ENCODE data around the gene PLPPR3.

- TF ChIP-seq TAF1 (IDR thresholded peaks at IDR 0.05; ENCODE audit: borderline replicate concordance, insufficient read depth, low read length) (no peak), POLR2AphosphoS5 (IDR thresholded peaks at IDR 0.05; ENCODE audit: low read depth, low read length) (no peak), FOXP2 (optimal IDR thresholded peaks at IDR 0.05; ENCODE audit: borderline replicate concordance, extremely low read depth, extremely low read length, insufficient read depth) (no peak), REST (IDR thresholded peaks at IDR 0.05; ENCODE audit: insufficient read depth in 1 of 2, low read depth in 2 of 2, low read length in 2 of 2) (no peak), SIN3A (IDR thresholded peaks at IDR 0.05; ENCODE audit: borderline replicate concordance, insufficient read depth, low read length) (no peak)
These were observed 22.2 kb upstream of the PLPPR3 start for GRCh38 chr19:843836-844545.

Data from PFSK-1 (cell line).